Panc1 (cell line): ENCODE results near the gene FBXL14.

Source experiments
- CTCF ChIP-seq: fragments of 450-650 bp; IDR thresholded peaks from 2 replicates; pipeline ENCODE4 v1.5.1; 2017; ENCODE audit warnings: mild to moderate bottlenecking
- POLR2AphosphoS5 ChIP-seq: IDR thresholded peaks from 2 replicates; pipeline ENCODE4 v1.6.1; 2012; ENCODE audit warnings: mild to moderate bottlenecking, low read depth, low read length, moderate library complexity
- REST ChIP-seq, 2 experiments: IDR thresholded peaks; 2 replicates each; pipeline ENCODE4 v1.6.1; 2011 to 2012; ENCODE audit warnings: low read depth in 2 of 2, control low read depth in 1 of 2, low read length in 1 of 2, mild to moderate bottlenecking in 1 of 2, moderate library complexity in 1 of 2; ENCODE audit not compliant: insufficient read depth in 1 of 2
- TCF7L2 ChIP-seq: IDR thresholded peaks from 2 replicates; pipeline ENCODE4 v1.6.1; 2011; ENCODE audit warnings: mild to moderate bottlenecking, low read depth, low read length, inconsistent platforms

GRCh38 chr12:1531153-1531653 is 63.2 kb downstream of the FBXL14 start:
- TF ChIP-seq CTCF, result no peak
- no peak for TF ChIP-seq TCF7L2
- no peak for TF ChIP-seq POLR2AphosphoS5
- TF ChIP-seq REST (IDR thresholded peaks at IDR 0.05; ENCODE audit: insufficient read depth in 1 of 2, low read depth in 2 of 2, low read length in 1 of 2), result no peak
